CD4-positive, alpha-beta memory T cell (primary cell): ENCODE measurements around the gene SS18L1. TPM values are rescaled to one million over a fixed set of nuclear protein-coding genes. Genes with fewer than 3 reads are reported as not detected.

Source experiments
- CTCF ChIA-PET: fragments of 350-600 bp; sonication (Branson Sonifier 250); formaldehyde crosslinking; loops from one replicate; lab custom pipeline; 2021; ENCODE audit warnings: inconsistent platforms; ENCODE audit not compliant: partially characterized antibody; lab: Charles Lee
- POLR2A ChIA-PET: fragments of 350-600 bp; sonication (Branson Sonifier 250); formaldehyde crosslinking; loops from one replicate; lab custom pipeline; 2021; ENCODE audit not compliant: partially characterized antibody; lab: Charles Lee
- DNase-seq, 5 donors: peaks; one replicate each; pipeline versions ENCODE4 v3.0.0 to v3.0.0-alpha.2; 2020 to 2022; ENCODE audit warnings: mixed read lengths in 1 of 5
- H3K27ac ChIP-seq: one replicate; pipeline ENCODE4 v1.7.0; 2013; ENCODE audit warnings: low read depth, low read length
- H3K27me3 ChIP-seq: 2 replicates; pipeline ENCODE4 v1.7.0; 2013; ENCODE audit warnings: mild to moderate bottlenecking, low read length, moderate library complexity; ENCODE audit not compliant: insufficient read depth
- H3K36me3 ChIP-seq: 2 replicates; pipeline ENCODE4 v1.7.0; 2013; ENCODE audit warnings: mild to moderate bottlenecking, low read length, moderate library complexity; ENCODE audit not compliant: insufficient read depth
- H3K4me1 ChIP-seq: 2 replicates; pipeline ENCODE4 v1.7.0; 2013; ENCODE audit warnings: mild to moderate bottlenecking, low read length, moderate library complexity; ENCODE audit not compliant: insufficient read depth
- H3K4me3 ChIP-seq, 2 donors: one replicate each; pipeline ENCODE4 v1.7.0; 2013; ENCODE audit warnings: low read length in 2 of 2, mild to moderate bottlenecking in 1 of 2
- H3K9me3 ChIP-seq, 2 donors: one replicate each; pipeline ENCODE4 v1.7.0; 2013; ENCODE audit warnings: low read length in 2 of 2, control low read depth in 1 of 2; ENCODE audit not compliant: control insufficient read depth in 1 of 2
- H3K27ac Mint-ChIP-seq, 7 donors: one replicate each; pipeline ENCODE4 v1.8.0; 2020 to 2021; ENCODE audit warnings: mixed read lengths in 7 of 7, mild to moderate bottlenecking in 6 of 7, inconsistent platforms in 3 of 7, moderate library complexity in 3 of 7
- H3K27me3 Mint-ChIP-seq, 2 donors: one replicate each; pipeline ENCODE4 v1.8.0; 2020 to 2021; ENCODE audit warnings: mixed read lengths in 2 of 2
- H3K36me3 Mint-ChIP-seq, 2 donors: one replicate each; pipeline ENCODE4 v1.8.0; 2020 to 2021; ENCODE audit warnings: mixed read lengths in 2 of 2, inconsistent platforms in 1 of 2, mild to moderate bottlenecking in 1 of 2
- H3K4me1 Mint-ChIP-seq, 4 donors: one replicate each; pipeline ENCODE4 v1.8.0; 2020 to 2021; ENCODE audit warnings: mixed read lengths in 4 of 4, mild to moderate bottlenecking in 1 of 4
- H3K4me3 Mint-ChIP-seq, 8 donors: one replicate each; pipeline ENCODE4 v1.8.0; 2020 to 2021; ENCODE audit warnings: mixed read lengths in 8 of 8, mild to moderate bottlenecking in 7 of 8, moderate library complexity in 6 of 8, inconsistent platforms in 3 of 8
- H3K9me3 Mint-ChIP-seq, 8 donors: one replicate each; pipeline ENCODE4 v1.8.0; 2020 to 2021; ENCODE audit warnings: mixed read lengths in 8 of 8, mild to moderate bottlenecking in 5 of 8, inconsistent platforms in 3 of 8, moderate library complexity in 1 of 8
- intact Hi-C: fragments of 100-400 bp; cut with micrococcal nuclease; formaldehyde crosslinking; loops from one replicate; pipeline ENCODE4 v1.15.1; 2023
- polyA plus RNA-seq, 2 donors: library from polyadenylated mRNA; unstranded; fragments of 300-500 nt; fragmentation: Illumina TruSeq; gene quantifications; one replicate each; pipeline ENCODE4 v1.2.3, GENCODE V29; 2021
- total RNA-seq, 2 experiments: library from RNA; stranded (reverse); gene quantifications; one replicate each; pipeline ENCODE4 v1.2.3, GENCODE V29; 2021

The SS18L1 gene
- total and polyA plus RNA-seq, 4 experiments from 2014 or later, result 0.71 to 24.8 (median 12.0) TPM

- ChIA-PET POLR2A (no interaction called here), CTCF (no interaction called here)
- Mint-ChIP-seq H3K27ac (peak overlapping the region in 3 of 7 donors; percentile 18 to 70 (median 27)), H3K4me3 (no peak overlapping the region), H3K36me3 (peaks cover 22 to 32% of the 10 kb centered on the region in 2 donors), H3K9me3 (no peaks in the 10 kb centered on the region), H3K27me3 (no peaks in the 10 kb centered on the region), H3K4me1 (peaks cover 0 to 1% (median 0%) of the 10 kb centered on the region in 4 donors)
- Histone ChIP-seq H3K4me1 (no peaks in the 10 kb centered on the region), H3K27me3 (no peaks in the 10 kb centered on the region), H3K9me3 (no peaks in the 10 kb centered on the region), H3K36me3 (peaks cover 9% of the 10 kb centered on the region), H3K4me3 (no peak overlapping the region), H3K27ac (no peak overlapping the region)
- DNase-seq, result no peak
- intact Hi-C loops, result no loop called here
Observed at GRCh38 chr20:62168061-62168460, 24.5 kb downstream of the SS18L1 start.

- Mint-ChIP-seq H3K36me3 (peaks cover 19 to 31% of the 10 kb centered on the region in 2 donors), H3K4me3 (no peak overlapping the region), H3K9me3 (no peaks in the 10 kb centered on the region), H3K4me1 (peaks cover 0 to 1% (median 0%) of the 10 kb centered on the region in 4 donors), H3K27me3 (no peaks in the 10 kb centered on the region), H3K27ac (peak overlapping the region in 2 of 7 donors; percentile 76 to 84)
- H3K27me3 ChIP-seq, result no peaks in the 10 kb centered on the region
- H3K4me3 ChIP-seq, result no peak overlapping the region
- peaks cover 9% of the 10 kb centered on the region for H3K36me3 ChIP-seq
- no peak overlapping the region for H3K27ac ChIP-seq
- intact Hi-C loops, result no loop called here
- no peaks in the 10 kb centered on the region for H3K9me3 ChIP-seq
- no peaks in the 10 kb centered on the region for H3K4me1 ChIP-seq
- no peak for DNase-seq
- POLR2A ChIA-PET, result no interaction called here
- CTCF ChIA-PET, result no interaction called here
Observed at GRCh38 chr20:62168890-62169435, 25.4 kb downstream of the SS18L1 start.

- H3K9me3 ChIP-seq, result no peaks in the 10 kb centered on the region
- CTCF ChIA-PET, result no interaction called here
- no peak for DNase-seq
- H3K27ac ChIP-seq, result no peak overlapping the region
- peaks cover 7% of the 10 kb centered on the region for H3K36me3 ChIP-seq
- POLR2A ChIA-PET, result no interaction called here
- Mint-ChIP-seq H3K27me3 (no peaks in the 10 kb centered on the region), H3K9me3 (no peaks in the 10 kb centered on the region), H3K4me3 (no peak overlapping the region), H3K27ac (no peak overlapping the region), H3K4me1 (peaks cover 0 to 1% (median 0%) of the 10 kb centered on the region in 4 donors), H3K36me3 (peaks cover 22 to 33% of the 10 kb centered on the region in 2 donors)
- no peak overlapping the region for H3K4me3 ChIP-seq
- no peaks in the 10 kb centered on the region for H3K4me1 ChIP-seq
- intact Hi-C loops, result no loop called here
- H3K27me3 ChIP-seq, result no peaks in the 10 kb centered on the region
Observed at GRCh38 chr20:62170536-62170935, 27.0 kb downstream of the SS18L1 start.

- H3K4me1 Mint-ChIP-seq, result peaks cover 0 to 1% (median 0%) of the 10 kb centered on the region in 4 donors
- no peak overlapping the region for H3K27ac ChIP-seq
- H3K27me3 Mint-ChIP-seq, result no peaks in the 10 kb centered on the region
- ChIA-PET CTCF (no interaction called here), POLR2A (no interaction called here)
- H3K36me3 ChIP-seq, result peaks cover 4% of the 10 kb centered on the region
- H3K36me3 Mint-ChIP-seq, result peaks cover 17 to 28% of the 10 kb centered on the region in 2 donors
- H3K9me3 ChIP-seq, result no peaks in the 10 kb centered on the region
- no peaks in the 10 kb centered on the region for H3K4me1 ChIP-seq
- H3K27me3 ChIP-seq, result no peaks in the 10 kb centered on the region
- DNase-seq, result no peak
- H3K27ac Mint-ChIP-seq, result no peak overlapping the region
- no peak overlapping the region for H3K4me3 Mint-ChIP-seq
- no peaks in the 10 kb centered on the region for H3K9me3 Mint-ChIP-seq
- H3K4me3 ChIP-seq, result no peak overlapping the region
- intact Hi-C loops, result no loop called here
Observed at GRCh38 chr20:62171245-62171644, 27.7 kb downstream of the SS18L1 start.

GRCh38 chr20:62172666-62173065, 29.1 kb downstream of the SS18L1 start:
- no peaks in the 10 kb centered on the region for H3K9me3 Mint-ChIP-seq
- H3K36me3 Mint-ChIP-seq, result peaks cover 14 to 27% of the 10 kb centered on the region in 2 donors
- Histone ChIP-seq H3K27ac (no peak overlapping the region), H3K9me3 (no peaks in the 10 kb centered on the region), H3K27me3 (no peaks in the 10 kb centered on the region), H3K4me3 (no peak overlapping the region), H3K4me1 (no peaks in the 10 kb centered on the region), H3K36me3 (peaks cover 4% of the 10 kb centered on the region)
- no peak overlapping the region for H3K4me3 Mint-ChIP-seq
- ChIA-PET CTCF (interaction anchor here (1.3 kb wide), 1 partner anchor 16 kb away, joined by 3 read pairs; no protein-coding TSS in a partner anchor), POLR2A (interaction anchor here (1.3 kb wide), 1 partner anchor 10 kb away, joined by 5 read pairs; the partner anchor contains the start of gene MTG2)
- no peaks in the 10 kb centered on the region for H3K4me1 Mint-ChIP-seq
- H3K27me3 Mint-ChIP-seq, result no peaks in the 10 kb centered on the region
- DNase-seq, result no peak
- H3K27ac Mint-ChIP-seq, result no peak overlapping the region
- intact Hi-C loops, result no loop called here

GRCh38 chr20:62174021-62174804, 30.6 kb downstream of the SS18L1 start:
- POLR2A ChIA-PET, result no interaction called here

GRCh38 chr20:62174870-62175624, 31.5 kb downstream of the SS18L1 start:
- H3K4me1 Mint-ChIP-seq, result no peaks in the 10 kb centered on the region
- peak overlapping the region in 1 of 8 donors; percentile 15 for H3K4me3 Mint-ChIP-seq
- H3K36me3 Mint-ChIP-seq, result peaks cover 10 to 20% of the 10 kb centered on the region in 2 donors
- Histone ChIP-seq H3K9me3 (no peaks in the 10 kb centered on the region), H3K4me3 (no peak overlapping the region), H3K4me1 (no peaks in the 10 kb centered on the region), H3K27me3 (no peaks in the 10 kb centered on the region), H3K27ac (no peak overlapping the region), H3K36me3 (peaks cover 4% of the 10 kb centered on the region)
- ChIA-PET POLR2A (no interaction called here), CTCF (interaction anchor here (0.9 kb wide), 1 partner anchor 164 kb away, joined by 3 read pairs; no protein-coding TSS in a partner anchor)
- no peaks in the 10 kb centered on the region for H3K9me3 Mint-ChIP-seq
- no peak for DNase-seq
- peak overlapping the region in 3 of 7 donors; percentile 12 to 68 (median 47) for H3K27ac Mint-ChIP-seq
- no peaks in the 10 kb centered on the region for H3K27me3 Mint-ChIP-seq
- intact Hi-C loops, result no loop called here

More at GRCh38 chr20:62174021-62174804, 30.6 kb downstream of the SS18L1 start:
- intact Hi-C loops, result no loop called here
- H3K4me3 ChIP-seq, result no peak overlapping the region
- peak overlapping the region in 1 of 7 donors; percentile 42 for H3K27ac Mint-ChIP-seq
- no peaks in the 10 kb centered on the region for H3K9me3 ChIP-seq
- no peaks in the 10 kb centered on the region for H3K4me1 Mint-ChIP-seq
- no peak overlapping the region for H3K4me3 Mint-ChIP-seq
- H3K36me3 ChIP-seq, result peaks cover 4% of the 10 kb centered on the region
- no peak for DNase-seq
- H3K27me3 ChIP-seq, result no peaks in the 10 kb centered on the region
- no peaks in the 10 kb centered on the region for H3K27me3 Mint-ChIP-seq
- no peaks in the 10 kb centered on the region for H3K9me3 Mint-ChIP-seq
- peaks cover 10 to 25% of the 10 kb centered on the region in 2 donors for H3K36me3 Mint-ChIP-seq
- CTCF ChIA-PET, result interaction anchor here (0.9 kb wide), 1 partner anchor 163 kb away, joined by 3 read pairs; no protein-coding TSS in a partner anchor
- no peaks in the 10 kb centered on the region for H3K4me1 ChIP-seq
- no peak overlapping the region for H3K27ac ChIP-seq
